ENCODE measurements around the gene CLN5. TPM values are rescaled to one million over a fixed set of nuclear protein-coding genes. Genes with fewer than 3 reads are reported as not detected.

The CLN5 gene
- total RNA-seq, 1 donor from 2014 or later = 15.0 TPM

DNA sequence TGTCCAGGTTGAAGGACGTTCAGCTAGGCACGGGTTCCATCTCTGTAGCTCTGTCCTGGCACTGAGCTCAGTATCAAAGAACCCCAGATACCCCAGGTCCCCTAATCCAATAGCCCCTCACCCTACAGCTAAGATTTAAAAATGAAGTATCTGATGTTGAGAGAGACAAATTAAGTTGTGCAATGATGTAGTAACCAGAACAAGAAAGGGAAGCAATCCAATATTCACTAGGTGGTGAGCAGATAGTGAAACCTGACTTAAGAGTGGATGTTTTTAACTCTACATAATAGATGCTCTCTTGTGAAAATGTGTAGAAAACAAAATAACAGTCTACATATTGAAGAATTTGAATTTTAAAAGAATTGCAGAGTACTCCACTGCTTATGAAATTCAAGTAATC is 41.8 kb upstream of the CLN5 start:
- DNase-seq (ENCODE audit: extremely low spot score in 2 of 2) = no peak
- Histone ChIP-seq H3K4me1 (peaks cover 2% of the 10 kb centered on the region), H3K36me3 (no peaks in the 10 kb centered on the region), H3K27ac (no peak overlapping the region), H3K9me3 (no peaks in the 10 kb centered on the region), H3K27me3 (no peaks in the 10 kb centered on the region), H3K4me3 (no peak overlapping the region)
- intact Hi-C loops (cut with DNase I) = no loop called here
- TF ChIP-seq, protein P1, sequence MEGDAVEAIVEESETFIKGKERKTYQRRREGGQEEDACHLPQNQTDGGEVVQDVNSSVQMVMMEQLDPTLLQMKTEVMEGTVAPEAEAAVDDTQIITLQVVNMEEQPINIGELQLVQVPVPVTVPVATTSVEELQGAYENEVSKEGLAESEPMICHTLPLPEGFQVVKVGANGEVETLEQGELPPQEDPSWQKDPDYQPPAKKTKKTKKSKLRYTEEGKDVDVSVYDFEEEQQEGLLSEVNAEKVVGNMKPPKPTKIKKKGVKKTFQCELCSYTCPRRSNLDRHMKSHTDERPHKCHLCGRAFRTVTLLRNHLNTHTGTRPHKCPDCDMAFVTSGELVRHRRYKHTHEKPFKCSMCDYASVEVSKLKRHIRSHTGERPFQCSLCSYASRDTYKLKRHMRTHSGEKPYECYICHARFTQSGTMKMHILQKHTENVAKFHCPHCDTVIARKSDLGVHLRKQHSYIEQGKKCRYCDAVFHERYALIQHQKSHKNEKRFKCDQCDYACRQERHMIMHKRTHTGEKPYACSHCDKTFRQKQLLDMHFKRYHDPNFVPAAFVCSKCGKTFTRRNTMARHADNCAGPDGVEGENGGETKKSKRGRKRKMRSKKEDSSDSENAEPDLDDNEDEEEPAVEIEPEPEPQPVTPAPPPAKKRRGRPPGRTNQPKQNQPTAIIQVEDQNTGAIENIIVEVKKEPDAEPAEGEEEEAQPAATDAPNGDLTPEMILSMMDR (IDR thresholded peaks at IDR 0.05) = no peak
- TF ChIP-seq POLR2AphosphoS5 (IDR thresholded peaks at IDR 0.05; ENCODE audit: insufficient read depth in 1 of 2, low read depth in 1 of 2) (no peak), POLR2A (IDR thresholded peaks at IDR 0.05) (no peak)

DNA sequence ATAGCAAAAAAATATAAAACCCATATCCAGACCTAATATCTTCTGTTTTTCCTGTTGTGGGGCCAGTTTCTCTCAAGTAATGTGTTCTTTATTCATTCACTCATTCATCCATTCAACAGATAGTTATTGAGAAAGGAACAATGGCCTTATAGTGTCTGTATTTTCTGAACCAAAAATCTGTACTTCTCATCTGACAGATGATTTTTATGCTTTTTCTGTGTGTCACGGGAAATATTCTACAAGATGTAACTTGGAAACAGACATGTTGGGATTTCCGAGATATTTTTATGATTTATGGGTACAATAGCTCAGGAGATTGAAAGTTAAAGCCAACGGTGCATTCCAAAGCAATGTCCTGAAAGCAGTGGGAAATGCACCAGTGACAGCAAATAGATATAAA is 37.9 kb upstream of the CLN5 start:
- Histone ChIP-seq H3K27me3 (no peaks in the 10 kb centered on the region), H3K27ac (no peak overlapping the region), H3K4me3 (no peak overlapping the region), H3K36me3 (no peaks in the 10 kb centered on the region), H3K4me1 (no peaks in the 10 kb centered on the region), H3K9me3 (no peaks in the 10 kb centered on the region)
- TF ChIP-seq POLR2AphosphoS5 (IDR thresholded peaks at IDR 0.05; ENCODE audit: insufficient read depth in 1 of 2, low read depth in 1 of 2) = no peak
- no peak for TF ChIP-seq POLR2A (IDR thresholded peaks at IDR 0.05)
- TF ChIP-seq, protein P1 (IDR thresholded peaks at IDR 0.05) = no peak
- intact Hi-C loops (cut with DNase I) = no loop called here
- no peak for DNase-seq (ENCODE audit: extremely low spot score in 2 of 2)

DNA sequence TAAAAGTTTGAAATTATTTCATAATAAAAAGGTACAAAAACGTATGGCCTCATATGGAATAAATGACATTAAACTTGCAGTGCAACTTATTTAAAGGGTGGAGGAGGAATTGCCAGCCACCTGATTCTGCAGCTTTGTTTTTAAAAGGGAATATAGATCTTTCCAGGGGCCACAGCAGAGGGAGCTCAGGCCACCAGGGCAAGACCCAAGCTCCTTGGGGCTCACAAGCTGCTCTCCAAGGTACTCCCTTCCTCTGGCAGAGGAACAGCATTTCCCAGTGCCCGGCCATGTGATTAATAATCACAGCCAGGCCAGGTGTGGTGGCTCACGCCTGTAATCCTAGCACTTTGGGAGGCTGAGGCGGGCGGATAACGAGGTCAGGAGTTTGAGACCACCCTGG is 37.3 kb upstream of the CLN5 start:
- H3K27ac ChIP-seq = no peak overlapping the region
- TF ChIP-seq, protein P1 (IDR thresholded peaks at IDR 0.05) = no peak
- no peak for TF ChIP-seq POLR2AphosphoS5 (IDR thresholded peaks at IDR 0.05; ENCODE audit: insufficient read depth in 1 of 2, low read depth in 1 of 2)
- no peak for TF ChIP-seq POLR2A (IDR thresholded peaks at IDR 0.05)
- no peaks in the 10 kb centered on the region for H3K27me3 ChIP-seq
- DNase-seq (ENCODE audit: extremely low spot score in 2 of 2) = no peak
- H3K4me3 ChIP-seq = no peak overlapping the region
- H3K4me1 ChIP-seq = no peaks in the 10 kb centered on the region
- intact Hi-C loops (cut with DNase I) = no loop called here
- no peaks in the 10 kb centered on the region for H3K36me3 ChIP-seq
- H3K9me3 ChIP-seq = no peaks in the 10 kb centered on the region

DNA sequence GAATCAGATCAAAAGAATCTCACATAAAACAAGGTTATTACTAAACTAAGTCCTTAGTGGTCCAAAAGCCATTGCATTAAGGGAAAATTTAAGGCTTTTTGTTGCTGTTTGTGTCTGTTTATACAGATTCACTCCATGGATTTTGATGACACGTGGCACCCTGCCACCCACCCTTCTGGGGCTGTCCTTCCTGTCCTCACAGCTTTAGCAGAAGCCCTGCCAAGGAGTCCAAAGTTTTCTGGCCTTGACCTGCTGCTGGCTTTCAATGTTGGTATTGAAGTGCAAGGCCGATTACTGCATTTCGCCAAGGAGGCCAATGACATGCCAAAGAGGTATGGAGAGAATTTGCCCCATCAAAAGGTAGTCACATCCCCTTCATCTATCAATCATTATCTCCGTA is 36.7 kb upstream of the CLN5 start:
- no peaks in the 10 kb centered on the region for H3K36me3 ChIP-seq
- intact Hi-C loops (cut with DNase I) = no loop called here
- H3K4me1 ChIP-seq = no peaks in the 10 kb centered on the region
- H3K9me3 ChIP-seq = no peaks in the 10 kb centered on the region
- no peaks in the 10 kb centered on the region for H3K27me3 ChIP-seq
- H3K4me3 ChIP-seq = no peak overlapping the region
- DNase-seq (ENCODE audit: extremely low spot score in 2 of 2) = no peak
- TF ChIP-seq POLR2AphosphoS5 (IDR thresholded peaks at IDR 0.05; ENCODE audit: insufficient read depth in 1 of 2, low read depth in 1 of 2) (no peak), POLR2A (IDR thresholded peaks at IDR 0.05) (no peak)
- TF ChIP-seq, protein P1 (IDR thresholded peaks at IDR 0.05) = no peak
- H3K27ac ChIP-seq = no peak overlapping the region

DNA sequence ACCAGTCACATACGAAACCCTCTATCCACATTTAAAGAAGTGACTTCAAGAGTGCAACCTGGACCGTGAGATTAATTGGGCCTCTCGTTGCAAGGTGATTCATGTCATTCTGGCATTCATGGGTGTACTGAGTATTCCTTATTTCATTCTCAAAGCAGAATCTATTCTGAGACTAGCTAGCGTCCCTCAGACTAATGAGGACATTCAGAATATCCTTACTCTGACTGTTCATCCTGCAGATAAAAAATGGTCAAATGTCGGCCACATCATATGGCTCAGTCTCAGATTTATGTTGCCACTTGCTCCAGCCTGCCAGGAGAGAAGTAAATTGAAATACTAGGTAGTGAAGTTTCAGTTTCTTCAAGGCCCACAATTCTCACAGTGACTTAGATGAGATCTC is 36.2 kb upstream of the CLN5 start:
- H3K9me3 ChIP-seq = no peaks in the 10 kb centered on the region
- H3K27me3 ChIP-seq = no peaks in the 10 kb centered on the region
- H3K4me3 ChIP-seq = no peak overlapping the region
- no peak for DNase-seq (ENCODE audit: extremely low spot score in 2 of 2)
- H3K36me3 ChIP-seq = no peaks in the 10 kb centered on the region
- no peak for TF ChIP-seq POLR2AphosphoS5 (IDR thresholded peaks at IDR 0.05; ENCODE audit: insufficient read depth in 1 of 2, low read depth in 1 of 2)
- no peak for TF ChIP-seq POLR2A (IDR thresholded peaks at IDR 0.05)
- TF ChIP-seq, protein P1 (IDR thresholded peaks at IDR 0.05) = no peak
- H3K27ac ChIP-seq = no peak overlapping the region
- H3K4me1 ChIP-seq = no peaks in the 10 kb centered on the region
- intact Hi-C loops (cut with DNase I) = no loop called here

All from vagina (tissue), 2 donors.